HCT116 (cell line): ENCODE data around the gene TUBB4B. TPM values are rescaled to one million over a fixed set of nuclear protein-coding genes. Genes with fewer than 3 reads are reported as not detected.

Experiments used
- ATAC-seq: fragments of 200-7000 bp; cut with Tn5 transposase; 2 replicates; pipeline ENCODE4 v1.9.1; 2020; ENCODE audit warnings: mild to moderate bottlenecking, moderate library complexity
- BruUV-seq: library from RNA; stranded (reverse); fragments of 400-500 nt; replicated peaks from 2 replicates; lab custom pipeline; 2021; lab: Mats Ljungman, UMichigan
- CTCF ChIA-PET: fragments of 300-600 bp; sonication (Branson Sonifier 250); formaldehyde crosslinking; loops from one replicate; lab custom pipeline; 2021; ENCODE audit warnings: antibody characterized with exemption; lab: Charles Lee
- POLR2A ChIA-PET: fragments of 300-600, 350-600 bp; sonication (Branson Sonifier 250); formaldehyde crosslinking; loops from one replicate; lab custom pipeline; 2021; ENCODE audit warnings: antibody characterized with exemption; lab: Charles Lee
- RAD21 ChIA-PET, 2 experiments: fragments of 300-600 bp; sonication (Branson Sonifier 250); formaldehyde crosslinking; loops; one replicate each; lab custom pipeline; 2023; ENCODE audit warnings: low total read pairs in 2 of 2; ENCODE audit not compliant: uncharacterized antibody in 2 of 2, unreplicated experiment in 2 of 2, low non-redundant PET in 1 of 2; lab: Charles Lee
- DNase-seq: peaks from one replicate; pipeline ENCODE4 v3.0.0-alpha.2; 2010; ENCODE audit warnings: low read depth, low spot score
- H2AFZ ChIP-seq: fragments of 200-600 bp; shearing (Covaris generic), sonication (generic); 2 replicates; pipeline ENCODE4 v1.6.1; 2017; ENCODE audit warnings: low read depth, mixed run types, mixed read lengths, antibody characterized with exemption, low read length; ENCODE audit not compliant: poor library complexity, severe bottlenecking
- H3K27ac ChIP-seq: 2 replicates; pipeline ENCODE4 v1.5.1; 2012; ENCODE audit warnings: low read depth, low read length
- H3K27me3 ChIP-seq: fragments of 200-600 bp; sonication (generic); 2 replicates; pipeline ENCODE4 v1.6.1; 2016; ENCODE audit warnings: mixed run types, low read length, mixed read lengths; ENCODE audit not compliant: insufficient read depth
- H3K36me3 ChIP-seq, 2 experiments: fragments of 200-500 bp in 1 of 2; fragments of 200-600 bp in 1 of 2; sonication (Bioruptor generic) in 1 of 2; sonication (generic) in 1 of 2; 2 replicates each; pipeline versions ENCODE4 v1.5.1 to v1.6.1; 2014 to 2016; ENCODE audit warnings: low read length in 2 of 2, inconsistent platforms in 1 of 2, mixed read lengths in 1 of 2, mixed run types in 1 of 2; ENCODE audit not compliant: insufficient read depth in 2 of 2, control insufficient read depth in 1 of 2
- H3K4me1 ChIP-seq, 2 experiments: fragments of 200-600 bp in 1 of 2; sonication (generic) in 1 of 2; 2 replicates each; pipeline versions ENCODE4 v1.5.1 to v1.6.1; 2012 to 2017; ENCODE audit warnings: low read length in 2 of 2, inconsistent platforms in 1 of 2, mild to moderate bottlenecking in 1 of 2, mixed read lengths in 1 of 2, mixed run types in 1 of 2, moderate library complexity in 1 of 2; ENCODE audit not compliant: insufficient read depth in 2 of 2, control insufficient read depth in 1 of 2
- H3K4me2 ChIP-seq: fragments of 200-600 bp; sonication (generic); 2 replicates; pipeline ENCODE4 v1.6.1; 2017; ENCODE audit warnings: mixed run types, low read length, mixed read lengths
- H3K4me3 ChIP-seq, 2 experiments: fragments of 200-600 bp in 1 of 2; sonication (generic) in 1 of 2; replicated peaks in 1 of 2; 2 replicates each; pipeline ENCODE4 v1.5.1; 2011 to 2016; ENCODE audit warnings: low read length in 2 of 2, control low read depth in 1 of 2, low read depth in 1 of 2, mild to moderate bottlenecking in 1 of 2, mixed read lengths in 1 of 2, mixed run types in 1 of 2
- H3K79me2 ChIP-seq: fragments of 200-600 bp; sonication (generic); 2 replicates; pipeline ENCODE4 v1.6.1; 2017; ENCODE audit warnings: mild to moderate bottlenecking, mixed run types, low read length, moderate library complexity, mixed read lengths; ENCODE audit not compliant: insufficient read depth
- H3K9ac ChIP-seq: fragments of 200-600 bp; sonication (generic); 2 replicates; pipeline ENCODE4 v1.6.1; 2016; ENCODE audit warnings: low read length, mixed read lengths
- H3K9me2 ChIP-seq: fragments of 200-600 bp; sonication (generic), shearing (Covaris generic); 2 replicates; pipeline ENCODE4 v1.6.1; 2017; ENCODE audit warnings: mixed run types, mild to moderate bottlenecking, moderate library complexity; ENCODE audit not compliant: insufficient read depth
- H3K9me3 ChIP-seq, 2 experiments: fragments of 200-500 bp in 1 of 2; fragments of 200-600 bp in 1 of 2; sonication (Bioruptor generic) in 1 of 2; sonication (generic) in 1 of 2; 2 replicates each; pipeline ENCODE4 v1.6.1; 2014 to 2017; ENCODE audit warnings: low read length in 2 of 2, mixed read lengths in 2 of 2, inconsistent platforms in 1 of 2, low read depth in 1 of 2, mild to moderate bottlenecking in 1 of 2, mixed run types in 1 of 2, moderate library complexity in 1 of 2; ENCODE audit not compliant: control insufficient read depth in 1 of 2, insufficient read depth in 1 of 2
- H4K20me1 ChIP-seq: fragments of 200-600 bp; sonication (generic), shearing (Covaris generic); 2 replicates; pipeline ENCODE4 v1.6.1; 2017; ENCODE audit warnings: mixed run types, mild to moderate bottlenecking, moderate library complexity; ENCODE audit not compliant: insufficient read depth
- ATF3 ChIP-seq: IDR thresholded peaks from 2 replicates; pipeline ENCODE4 v1.6.1; 2012
- CEBPB ChIP-seq: IDR thresholded peaks from 2 replicates; pipeline ENCODE4 v1.6.1; 2012; ENCODE audit warnings: low read depth
- CTCF ChIP-seq, 3 experiments: fragments of 200-600 bp in 1 of 3; sonication (generic) in 1 of 3; IDR thresholded peaks in 2 of 3; conservative IDR thresholded peaks in 1 of 3; 2 replicates each; pipeline ENCODE4 v1.5.1; 2012 to 2017; ENCODE audit warnings: low read depth in 2 of 3, low read length in 2 of 3, antibody characterized with exemption in 1 of 3, borderline replicate concordance in 1 of 3, control low read depth in 1 of 3, mild to moderate bottlenecking in 1 of 3, mixed read lengths in 1 of 3, mixed run types in 1 of 3, moderate library complexity in 1 of 3; ENCODE audit not compliant: insufficient read depth in 1 of 3
- EGR1 ChIP-seq: IDR thresholded peaks from 2 replicates; pipeline ENCODE4 v1.6.1; 2012; ENCODE audit warnings: low read depth
- EZH2 ChIP-seq: fragments of 200-600 bp; sonication (generic); IDR thresholded peaks from 2 replicates; pipeline ENCODE4 v1.6.1; 2017; ENCODE audit warnings: antibody characterized with exemption, mixed run types
- EZH2phosphoT487 ChIP-seq: fragments of 200-600 bp; IDR thresholded peaks from 2 replicates; pipeline ENCODE4 v1.6.1; 2018; ENCODE audit warnings: antibody characterized with exemption, borderline replicate concordance
- FOSL1 ChIP-seq: IDR thresholded peaks from 2 replicates; pipeline ENCODE4 v1.6.1; 2012; ENCODE audit warnings: low read depth
- JUND ChIP-seq: IDR thresholded peaks from 2 replicates; pipeline ENCODE4 v1.6.1; 2012
- MAX ChIP-seq: IDR thresholded peaks from 2 replicates; pipeline ENCODE4 v1.6.1; 2012
- POLR2A ChIP-seq: IDR thresholded peaks from 2 replicates; pipeline ENCODE4 v1.7.0; 2011; ENCODE audit warnings: borderline replicate concordance; ENCODE audit not compliant: insufficient read depth, insufficient read length; ENCODE audit errors: extremely low read depth
- POLR2AphosphoS5 ChIP-seq: IDR thresholded peaks from 2 replicates; pipeline ENCODE4 v1.6.1; 2011; ENCODE audit warnings: mild to moderate bottlenecking, low read depth, low read length, moderate library complexity
- SIN3A ChIP-seq: IDR thresholded peaks from 2 replicates; pipeline ENCODE4 v1.6.1; 2012; ENCODE audit warnings: low read depth
- TCF7L2 ChIP-seq: IDR thresholded peaks from 2 replicates; pipeline ENCODE4 v1.7.0; 2011; ENCODE audit warnings: borderline replicate concordance, inconsistent platforms; ENCODE audit not compliant: insufficient read depth, insufficient read length; ENCODE audit errors: extremely low read depth
- YY1 ChIP-seq: IDR thresholded peaks from 2 replicates; pipeline ENCODE4 v1.6.1; 2011; ENCODE audit warnings: low read length, low read depth, moderate library complexity, mild to moderate bottlenecking; ENCODE audit not compliant: insufficient replicate concordance; ENCODE audit errors: extremely low read depth
- ZFX ChIP-seq: fragments of 450-650 bp; IDR thresholded peaks from 2 replicates; pipeline ENCODE4 v1.6.1; 2017
- ZNF274 ChIP-seq: fragments of 200-500 bp; sonication (Bioruptor generic); IDR thresholded peaks from 2 replicates; pipeline ENCODE4 v1.6.1; 2014; ENCODE audit warnings: mild to moderate bottlenecking, low read depth, low read length, inconsistent platforms
- intact Hi-C: fragments of 100-400 bp; cut with micrococcal nuclease; formaldehyde crosslinking; loops from 2 replicates; pipeline ENCODE4 v1.10.0; 2022
- total RNA-seq: library from RNA; stranded (reverse); gene quantifications from one replicate; pipeline ENCODE4 v1.2.1, GENCODE V29; 2021; ENCODE audit not compliant: unreplicated experiment

The TUBB4B gene
- total RNA-seq, 1 experiment from 2014 or later: 502 TPM

GRCh38 chr9:137264067-137264466 lies 23.0 kb downstream of the TUBB4B start (continued):
- TF ChIP-seq CTCF (IDR thresholded peaks at IDR 0.05 in 2 of 3, conservative IDR thresholded peaks at IDR 0.05 in 1 of 3; ENCODE audit: borderline replicate concordance in 1 of 3, insufficient read depth in 1 of 3, low read depth in 2 of 3, low read length in 2 of 3): no peak

- BruUV-seq: no TSS peak
- H3K27ac ChIP-seq: no peak overlapping the region
- ATAC-seq: no peak
These were observed 24.5 kb downstream of the TUBB4B start for GRCh38 chr9:137265496-137266161.

More at GRCh38 chr9:137265496-137266161, 24.5 kb downstream of the TUBB4B start:
- Histone ChIP-seq H3K4me1 (no peaks in the 10 kb centered on the region), H2AFZ (no peak overlapping the region), H3K9me3 (no peaks in the 10 kb centered on the region), H3K27me3 (no peaks in the 10 kb centered on the region)
- ChIA-PET CTCF (no interaction called here), POLR2A (interaction anchor here (1.3 kb wide), 1 partner anchor 11 kb away, joined by 4 read pairs; the partner anchor contains the start of gene TOR4A)
- TF ChIP-seq POLR2AphosphoS5 (no peak), SIN3A (no peak), EGR1 (no peak), YY1 (no peak), JUND (no peak), ZNF274 (no peak), ATF3 (no peak), CTCF (IDR thresholded peaks at IDR 0.05 in 2 of 3, conservative IDR thresholded peaks at IDR 0.05 in 1 of 3; ENCODE audit: borderline replicate concordance in 1 of 3, insufficient read depth in 1 of 3, low read depth in 2 of 3, low read length in 2 of 3) (no peak), ZFX (no peak), TCF7L2 (no peak), EZH2phosphoT487 (no peak), POLR2A (no peak), EZH2 (no peak), FOSL1 (no peak), CEBPB (no peak), MAX (no peak)
- TF ChIP-seq, all 23 proteins: peak for 0
- Histone ChIP-seq H3K4me3 (no peak overlapping the region), H3K9ac (no peak overlapping the region), H3K79me2 (peaks cover 6% of the 10 kb centered on the region; the same call in 1 of the 2 replicates), H3K4me2 (no peak overlapping the region), H4K20me1 (no peaks in the 10 kb centered on the region), H3K36me3 (peaks cover 12 to 29% of the 10 kb centered on the region in 2 experiments; a peak in 3 of 4 replicates), H3K9me2 (no peaks in the 10 kb centered on the region)
- intact Hi-C loops: no loop called here
- no peak for DNase-seq
- RAD21 ChIA-PET: no interaction called here
